ENCODE data around the gene IL17RC. TPM values are rescaled to one million over a fixed set of nuclear protein-coding genes. Genes with fewer than 3 reads are reported as not detected.

Gene IL17RC
- total RNA-seq, 1 donor from 2014 or later: 3.1 TPM

GRCh38 chr3:9933561-9934234, 16.8 kb downstream of the IL17RC start, which contains the start of gene CRELD1:
TSS of gene CRELD1 (plus strand) at chr3:9933834. CDS start at chr3:9934439, 605 bp downstream.
- Histone ChIP-seq H3K4me3 (peak within 1 kb of the TSS; percentile 60), H3K27ac (peak within 1 kb of the TSS; percentile 80), H3K79me2 (ENCODE audit: low read depth) (peaks cover 6% of the 10 kb centered on the region), H2AFZ (replicated peaks) (peak within 1 kb of the TSS; percentile 77), H3K4me1 (peaks cover 8% of the 10 kb centered on the region), H4K20me1 (ENCODE audit: low read depth) (no peaks in the 10 kb centered on the region), H3F3A (ENCODE audit: low read depth) (peaks cover 14% of the 10 kb centered on the region), H3K9ac (peak within 1 kb of the TSS; percentile 88), H3K9me3 (ENCODE audit: low read depth) (no peaks in the 10 kb centered on the region), H3K36me3 (no peaks in the 10 kb centered on the region), H3K27me3 (peaks cover 11% of the 10 kb centered on the region), H3K4me2 (peak within 1 kb of the TSS; percentile 83)
- H3K36me3 Mint-ChIP-seq: peaks cover 4% of the 10 kb centered on the region
- H3K27ac Mint-ChIP-seq: peak within 1 kb of the TSS; percentile 94
- no peaks in the 10 kb centered on the region for H3K27me3 Mint-ChIP-seq (ENCODE audit: insufficient read depth, low read depth)
- H3K4me3 Mint-ChIP-seq: peak within 1 kb of the TSS; percentile 99
- DNase-seq (ENCODE audit: low spot score): peak; percentile 96
- peaks cover 25% of the 10 kb centered on the region for H3K4me1 Mint-ChIP-seq
- no peaks in the 10 kb centered on the region for H3K9me3 Mint-ChIP-seq
- no peak for TF ChIP-seq EZH2phosphoT487 (IDR thresholded peaks at IDR 0.05)
- TF ChIP-seq EZH2 (IDR thresholded peaks at IDR 0.05): no peak
- no peak for TF ChIP-seq CTCF (IDR thresholded peaks at IDR 0.05)

- Histone ChIP-seq H3K4me3 (peak overlapping the region; percentile 60), H3F3A (ENCODE audit: low read depth) (peaks cover 14% of the 10 kb centered on the region), H3K4me1 (peaks cover 8% of the 10 kb centered on the region), H4K20me1 (ENCODE audit: low read depth) (no peaks in the 10 kb centered on the region), H3K79me2 (ENCODE audit: low read depth) (peaks cover 6% of the 10 kb centered on the region), H3K36me3 (no peaks in the 10 kb centered on the region), H2AFZ (replicated peaks) (peak overlapping the region; percentile 59), H3K9me3 (ENCODE audit: low read depth) (no peaks in the 10 kb centered on the region), H3K27me3 (peaks cover 11% of the 10 kb centered on the region), H3K4me2 (peak overlapping the region; percentile 83), H3K27ac (no peak overlapping the region), H3K9ac (peak overlapping the region; percentile 88)
- H3K27me3 Mint-ChIP-seq (ENCODE audit: insufficient read depth, low read depth): no peaks in the 10 kb centered on the region
- peaks cover 26% of the 10 kb centered on the region for H3K4me1 Mint-ChIP-seq
- peak overlapping the region; percentile 94 for H3K27ac Mint-ChIP-seq
- TF ChIP-seq CTCF (IDR thresholded peaks at IDR 0.05) (peak; percentile 30), EZH2phosphoT487 (IDR thresholded peaks at IDR 0.05) (no peak), EZH2 (IDR thresholded peaks at IDR 0.05) (no peak)
- H3K9me3 Mint-ChIP-seq: no peaks in the 10 kb centered on the region
- peak; percentile 50 for DNase-seq (ENCODE audit: low spot score)
- H3K4me3 Mint-ChIP-seq: peak overlapping the region; percentile 99
- H3K36me3 Mint-ChIP-seq: peaks cover 4% of the 10 kb centered on the region
Observed at GRCh38 chr3:9934235-9934621, 17.3 kb downstream of the IL17RC start.

GRCh38 chr3:9934993-9935392, 18.1 kb downstream of the IL17RC start:
- no peak for TF ChIP-seq EZH2 (IDR thresholded peaks at IDR 0.05)
- no peak for TF ChIP-seq EZH2phosphoT487 (IDR thresholded peaks at IDR 0.05)
- no peak for TF ChIP-seq CTCF (IDR thresholded peaks at IDR 0.05)
- peaks cover 14% of the 10 kb centered on the region for H3F3A ChIP-seq (ENCODE audit: low read depth)
- H3K36me3 ChIP-seq: no peaks in the 10 kb centered on the region
- peaks cover 6% of the 10 kb centered on the region for H3K79me2 ChIP-seq (ENCODE audit: low read depth)
- no peak overlapping the region for H3K27ac ChIP-seq
- peaks cover 8% of the 10 kb centered on the region for H3K4me1 ChIP-seq
- no peak overlapping the region for H3K9ac ChIP-seq
- H3K36me3 Mint-ChIP-seq: peaks cover 4% of the 10 kb centered on the region
- peaks cover 11% of the 10 kb centered on the region for H3K27me3 ChIP-seq
- peak overlapping the region; percentile 83 for H3K4me2 ChIP-seq
- H2AFZ ChIP-seq (replicated peaks): no peak overlapping the region
- H3K4me3 Mint-ChIP-seq: peak overlapping the region; percentile 99
- DNase-seq (ENCODE audit: low spot score): no peak
- H3K4me3 ChIP-seq: no peak overlapping the region
- H3K9me3 ChIP-seq (ENCODE audit: low read depth): no peaks in the 10 kb centered on the region
- H3K9me3 Mint-ChIP-seq: no peaks in the 10 kb centered on the region
- H3K27me3 Mint-ChIP-seq (ENCODE audit: insufficient read depth, low read depth): no peaks in the 10 kb centered on the region
- peaks cover 28% of the 10 kb centered on the region for H3K4me1 Mint-ChIP-seq
- no peaks in the 10 kb centered on the region for H4K20me1 ChIP-seq (ENCODE audit: low read depth)
- no peak overlapping the region for H3K27ac Mint-ChIP-seq
